HepG2 (cell line): Measurements from ENCODE around the gene SERINC4. TPM values are rescaled to one million over a fixed set of nuclear protein-coding genes. Genes with fewer than 3 reads are reported as not detected.
A peak's percentile ranks its signal among the peaks of the same experiment; 100 is the strongest.
"Not testable (repeated sequence)": the region's sequence is repeated elsewhere in the genome, so short reads cannot be mapped to it uniquely, and the experiment has no call there.

Source experiments
- ATAC-seq: fragments of 200-7000 bp; cut with Tn5 transposase; 3 replicates; pipeline ENCODE4 v1.9.1; 2020; ENCODE audit warnings: mild to moderate bottlenecking, moderate library complexity
- BruUV-seq: library from RNA; stranded (reverse); fragments of 400-500 nt; replicated peaks from 2 replicates; lab custom pipeline; 2021; lab: Mats Ljungman, UMichigan
- CTCF ChIA-PET: fragments of 300-600 bp; formaldehyde crosslinking; extraction: SDS; loops from one replicate; lab custom pipeline; 2021; ENCODE audit warnings: low total read pairs, inconsistent platforms, low intra/inter-chr PET ratio; lab: Yijun Ruan, JAX
- POLR2A ChIA-PET: fragments of 350-600 bp; sonication (Branson Sonifier 250); formaldehyde crosslinking; loops from one replicate; lab custom pipeline; 2020; ENCODE audit warnings: antibody characterized with exemption, inconsistent platforms; lab: Yijun Ruan, JAX
- DNase-seq: peaks from one replicate; pipeline ENCODE4 v3.0.0-alpha.2; 2015; ENCODE audit warnings: low spot score
- FAIRE-seq: peaks from 3 replicates; lab custom pipeline; 2011; peaks lifted over from hg19 to GRCh38; lab: Jason Lieb, UNC
- H2AFZ ChIP-seq: one replicate; pipeline ENCODE4 v1.6.1; 2011; ENCODE audit warnings: low read length, inconsistent platforms
- H3K27ac ChIP-seq: fragments of 300-600 bp; 3 replicates; pipeline ENCODE4 v1.8.0; 2011; ENCODE audit warnings: mixed run types, mild to moderate bottlenecking, mixed read lengths, low read length, inconsistent platforms; ENCODE audit not compliant: insufficient read depth; ENCODE audit errors: extremely low read length
- H3K27me3 ChIP-seq, 2 experiments: fragments of 200-600 bp in 1 of 2; 2 replicates in 1 of 2; 3 replicates in 1 of 2; pipeline versions ENCODE4 v1.6.0 to v1.8.0; 2011; ENCODE audit warnings: low read length in 2 of 2, mild to moderate bottlenecking in 2 of 2, moderate library complexity in 2 of 2, inconsistent platforms in 1 of 2; ENCODE audit not compliant: insufficient read depth in 2 of 2, control insufficient read depth in 1 of 2
- H3K36me3 ChIP-seq, 2 experiments: fragments of 200-600 bp in 1 of 2; replicated peaks in 1 of 2; 2 replicates in 1 of 2; 3 replicates in 1 of 2; pipeline versions ENCODE4 v1.5.1 to v1.8.0; 2011; ENCODE audit warnings: low read length in 2 of 2, inconsistent platforms in 1 of 2; ENCODE audit not compliant: insufficient read depth in 2 of 2, control insufficient read depth in 1 of 2
- H3K4me1 ChIP-seq: 2 replicates; pipeline ENCODE4 v1.5.1; 2012; ENCODE audit warnings: low read length, inconsistent platforms; ENCODE audit not compliant: insufficient read depth
- H3K4me2 ChIP-seq: 2 replicates; pipeline ENCODE4 v1.6.0; 2011; ENCODE audit warnings: low read depth, low read length, inconsistent platforms
- H3K4me3 ChIP-seq, 3 experiments: fragments of 200-600 bp in 1 of 3; sonication (generic), shearing (Covaris generic) in 1 of 3; replicated peaks in 1 of 3; 2 replicates each; pipeline ENCODE4 v1.5.1; 2011 to 2016; ENCODE audit warnings: low read length in 3 of 3, inconsistent platforms in 2 of 3, low read depth in 2 of 3, mild to moderate bottlenecking in 2 of 3, control low read depth in 1 of 3, mixed read lengths in 1 of 3; ENCODE audit not compliant: insufficient read depth in 1 of 3
- H3K79me2 ChIP-seq: one replicate; pipeline ENCODE4 v1.6.1; 2011; ENCODE audit warnings: low read length, inconsistent platforms; ENCODE audit not compliant: insufficient read depth
- H3K9ac ChIP-seq: 2 replicates; pipeline ENCODE4 v1.6.0; 2011; ENCODE audit warnings: mild to moderate bottlenecking, low read depth, low read length, inconsistent platforms; ENCODE audit not compliant: insufficient read depth
- H3K9me3 ChIP-seq: 2 replicates; pipeline ENCODE4 v1.5.1; 2012; ENCODE audit warnings: mild to moderate bottlenecking, low read length
- H4K20me1 ChIP-seq: 2 replicates; pipeline ENCODE4 v1.6.0; 2011; ENCODE audit warnings: inconsistent platforms, mild to moderate bottlenecking, low read length, moderate library complexity; ENCODE audit not compliant: insufficient read depth
- ATM ChIP-seq: fragments of 450-650 bp; IDR thresholded peaks from 2 replicates; pipeline ENCODE4 v1.7.1; 2017; ENCODE audit warnings: mild to moderate bottlenecking, borderline replicate concordance
- CENPT ChIP-seq: sonication (generic); formaldehyde crosslinking; IDR thresholded peaks from 2 replicates; pipeline ENCODE4 v1.8.0; 2022; ENCODE audit warnings: low read depth, mild to moderate bottlenecking, moderate library complexity, missing genetic modification reagents
- FOSL2 ChIP-seq: sonication (generic); formaldehyde crosslinking; IDR thresholded peaks from 2 replicates; pipeline ENCODE4 v1.4.0; 2020; ENCODE audit warnings: missing genetic modification reagents
- IKZF1 ChIP-seq: fragments of 450-650 bp; IDR thresholded peaks from 2 replicates; pipeline ENCODE4 v1.7.1; 2016
- MXD4 ChIP-seq: IDR thresholded peaks from 2 replicates; pipeline ENCODE4 v1.6.1; 2016; ENCODE audit warnings: mild to moderate bottlenecking, missing biosample characterization, missing genetic modification reagents
- NCOA5 ChIP-seq: sonication (generic); formaldehyde crosslinking; IDR thresholded peaks from 2 replicates; pipeline ENCODE4 v1.4.0; 2020; ENCODE audit warnings: missing genetic modification reagents
- NR3C1 ChIP-seq: sonication (generic); formaldehyde crosslinking; IDR thresholded peaks from 2 replicates; pipeline ENCODE4 v1.4.0; 2020; ENCODE audit warnings: missing genetic modification reagents
- REXO4 ChIP-seq: sonication (generic); formaldehyde crosslinking; IDR thresholded peaks from 2 replicates; pipeline ENCODE4 v1.8.0; 2022; ENCODE audit warnings: missing genetic modification reagents, mild to moderate bottlenecking, borderline replicate concordance
- SMARCC2 ChIP-seq: fragments of 450-650 bp; IDR thresholded peaks from 2 replicates; pipeline ENCODE4 v1.6.1; 2017; ENCODE audit warnings: antibody characterized with exemption, mild to moderate bottlenecking
- TP53 ChIP-seq: sonication (generic); formaldehyde crosslinking; conservative IDR thresholded peaks from 2 replicates; pipeline ENCODE4 v1.4.0; 2020; ENCODE audit warnings: missing genetic modification reagents
- ZFP36L2 ChIP-seq: sonication (generic); formaldehyde crosslinking; IDR thresholded peaks from 2 replicates; pipeline ENCODE4 v1.4.0; 2020; ENCODE audit warnings: missing genetic modification reagents
- ZMAT3 ChIP-seq: sonication (generic); formaldehyde crosslinking; conservative IDR thresholded peaks from 2 replicates; pipeline ENCODE4 v1.7.0; 2021; ENCODE audit warnings: missing genetic modification reagents
- ZNF124 ChIP-seq: sonication (generic); formaldehyde crosslinking; IDR thresholded peaks from 2 replicates; pipeline ENCODE4 v1.4.0; 2020; ENCODE audit warnings: missing genetic modification reagents
- ZNF547 ChIP-seq: sonication (generic); formaldehyde crosslinking; IDR thresholded peaks from 2 replicates; pipeline ENCODE4 v1.5.1; 2020; ENCODE audit warnings: mild to moderate bottlenecking, missing genetic modification reagents
- ZNF761 ChIP-seq: sonication (generic); formaldehyde crosslinking; conservative IDR thresholded peaks from 2 replicates; pipeline ENCODE4 v1.4.0; 2020; ENCODE audit warnings: mild to moderate bottlenecking, missing genetic modification reagents
- WGBS: methylation state at CpG from one replicate; pipeline ENCODE4 v1.1.6; 2017; ENCODE audit warnings: low lambda C conversion rate; 5-methylcytosine and 5-hydroxymethylcytosine counted together
- in situ Hi-C: cut with HindIII; loops from 2 replicates; pipeline ENCODE4 v1.10.0; 2017; ENCODE audit warnings: low pct_unique_long_range_greater_than_20kb; ENCODE audit not compliant: extremely low pct_ligation_motif_present
- intact Hi-C: fragments of 100-400 bp; cut with micrococcal nuclease; formaldehyde crosslinking; loops from one replicate; pipeline ENCODE4 v1.10.0; 2022; ENCODE audit not compliant: unreplicated experiment
- polyA plus RNA-seq, 8 experiments: library from polyadenylated mRNA; depleted of rRNA in 3 of 8; stranded (reverse) in 7 of 8; unstranded in 1 of 8; fragments of >200 nt; fragmentation: Illumina TruSeq in 4 of 8; extraction: Trizol in 4 of 8; gene quantifications; 2 replicates each; pipeline versions ENCODE4 v1.2.1 to v1.2.3, GENCODE V29; 2011 to 2016; ENCODE audit warnings: low read depth in 4 of 8, missing spikeins in 1 of 8, mixed read lengths in 1 of 8; ENCODE audit not compliant: insufficient read depth in 1 of 8
- total RNA-seq, 5 experiments: library from RNA; depleted of rRNA; stranded (reverse); fragments of >200 nt; fragmentation: Illumina TruSeq; extraction: Trizol; gene quantifications; 2 replicates each; pipeline ENCODE4 v1.2.3, GENCODE V29; 2016; ENCODE audit warnings: low read depth in 1 of 5
- TF ChIP-seq, protein P1 (sequence below): sonication (generic); formaldehyde crosslinking; IDR thresholded peaks from 2 replicates; pipeline ENCODE4 v1.4.0; 2020; ENCODE audit warnings: missing genetic modification reagents
- TF ChIP-seq, protein P2 (sequence below): IDR thresholded peaks from 2 replicates; pipeline ENCODE4 v1.6.1; 2016; ENCODE audit warnings: missing genetic modification reagents, missing compliant biosample characterization

The SERINC4 gene
- total and polyA plus RNA-seq, 2 of the 13 experiments (the other 11 are each of a cell fraction or from before 2014, with no cell fraction given): not detected

DNA sequence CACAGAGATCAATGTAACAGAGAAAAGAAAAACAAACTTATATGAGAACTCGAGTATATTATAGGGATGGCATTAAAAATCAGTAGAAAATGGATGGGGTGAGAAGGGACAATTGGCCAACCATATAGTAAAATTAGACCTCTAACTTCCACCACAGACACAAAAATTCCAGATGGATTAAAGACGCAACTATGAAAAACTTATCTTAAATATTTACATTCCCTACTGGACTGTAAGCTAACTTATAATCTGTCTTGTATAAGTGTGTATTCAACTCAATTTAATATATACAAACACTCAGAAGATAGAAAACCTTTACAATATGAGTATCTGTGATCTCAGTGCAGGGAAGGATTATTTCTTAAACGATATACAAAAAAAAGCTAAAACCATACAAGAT, 21.5 kb upstream of the SERINC4 start:
- TF ChIP-seq ZNF124 (CRISPR knock-in tag) (no peak), IKZF1 (no peak), ZNF547 (CRISPR knock-in tag) (no peak), CENPT (CRISPR knock-in tag) (no peak), NR3C1 (CRISPR knock-in tag) (no peak), NCOA5 (CRISPR knock-in tag) (no peak), ZMAT3 (CRISPR knock-in tag) (no peak), MXD4 (no peak), ZFP36L2 (no peak), REXO4 (no peak), FOSL2 (CRISPR knock-in tag) (no peak), ATM (no peak), ZNF761 (CRISPR knock-in tag) (no peak), SMARCC2 (no peak), TP53 (CRISPR knock-in tag) (no peak)
- TF ChIP-seq, protein P1, sequence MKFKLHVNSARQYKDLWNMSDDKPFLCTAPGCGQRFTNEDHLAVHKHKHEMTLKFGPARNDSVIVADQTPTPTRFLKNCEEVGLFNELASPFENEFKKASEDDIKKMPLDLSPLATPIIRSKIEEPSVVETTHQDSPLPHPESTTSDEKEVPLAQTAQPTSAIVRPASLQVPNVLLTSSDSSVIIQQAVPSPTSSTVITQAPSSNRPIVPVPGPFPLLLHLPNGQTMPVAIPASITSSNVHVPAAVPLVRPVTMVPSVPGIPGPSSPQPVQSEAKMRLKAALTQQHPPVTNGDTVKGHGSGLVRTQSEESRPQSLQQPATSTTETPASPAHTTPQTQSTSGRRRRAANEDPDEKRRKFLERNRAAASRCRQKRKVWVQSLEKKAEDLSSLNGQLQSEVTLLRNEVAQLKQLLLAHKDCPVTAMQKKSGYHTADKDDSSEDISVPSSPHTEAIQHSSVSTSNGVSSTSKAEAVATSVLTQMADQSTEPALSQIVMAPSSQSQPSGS: no peak
- TF ChIP-seq, protein P2, sequence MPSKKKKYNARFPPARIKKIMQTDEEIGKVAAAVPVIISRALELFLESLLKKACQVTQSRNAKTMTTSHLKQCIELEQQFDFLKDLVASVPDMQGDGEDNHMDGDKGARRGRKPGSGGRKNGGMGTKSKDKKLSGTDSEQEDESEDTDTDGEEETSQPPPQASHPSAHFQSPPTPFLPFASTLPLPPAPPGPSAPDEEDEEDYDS (CRISPR knock-in tag): no peak
- TF ChIP-seq, all 625 proteins: peak for 0
- ATAC-seq (no peak), FAIRE-seq (no peak), DNase-seq (no peak)
- H4K20me1 ChIP-seq: no peaks in the 10 kb centered on the region
- no peak overlapping the region for H3K27ac ChIP-seq
- no peak overlapping the region for H3K4me3 ChIP-seq
- BruUV-seq: no TSS peak
- no peak overlapping the region for H2AFZ ChIP-seq
- H3K9me3 ChIP-seq: no peaks in the 10 kb centered on the region
- ChIA-PET POLR2A (interaction anchor here (4.2 kb wide), 1 partner anchor 20 kb away, joined by 30 read pairs; the partner anchor contains the start of genes HYPK and SERINC4), CTCF (no interaction called here)
- H3K4me2 ChIP-seq: peak overlapping the region; percentile 42; the same call in 1 of the 2 replicates
- peaks cover 54% of the 10 kb centered on the region for H3K79me2 ChIP-seq
- H3K9ac ChIP-seq: no peak overlapping the region
- H3K27me3 ChIP-seq: no peaks in the 10 kb centered on the region; a peak in 1 of 5 replicates
- in situ Hi-C loops: no loop called here
- intact Hi-C loops: no loop called here
- WGBS: 73% methylated on average over 3 of the region's 3 CpGs
- peaks cover 0 to 11% of the 10 kb centered on the region in 2 experiments; a peak in 2 of 5 replicates for H3K36me3 ChIP-seq
- H3K4me1 ChIP-seq: peaks cover 47% of the 10 kb centered on the region

DNA sequence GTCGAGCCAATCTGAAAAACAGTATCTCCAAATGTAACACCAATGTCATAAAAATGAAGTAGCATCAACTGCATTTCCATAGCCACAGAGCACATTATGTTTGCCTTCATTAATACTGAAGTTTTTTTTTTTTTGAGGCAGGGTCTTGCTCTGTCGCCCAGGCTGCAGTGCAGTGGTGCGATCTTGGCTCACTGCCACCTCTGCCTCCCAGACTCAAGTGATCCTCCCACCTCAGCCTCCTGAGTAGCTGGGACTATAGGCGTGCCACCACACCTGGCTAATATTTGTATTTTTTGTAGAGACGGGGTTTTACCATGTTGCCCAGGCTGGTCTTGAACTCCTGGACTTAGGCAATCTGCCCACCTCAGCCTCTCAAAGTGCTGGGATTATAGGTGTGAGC, 15.0 kb upstream of the SERINC4 start:
- H3K27ac ChIP-seq, H3K4me3 ChIP-seq, H3K4me1 ChIP-seq, DNase-seq, H2AFZ ChIP-seq, H3K9me3 ChIP-seq, CTCF ChIA-PET, in situ Hi-C loops, BruUV-seq, POLR2A ChIA-PET, intact Hi-C loops, H3K27me3 ChIP-seq, FAIRE-seq, H3K9ac ChIP-seq, ATAC-seq, H3K4me2 ChIP-seq, H4K20me1 ChIP-seq: not testable (repeated sequence)
- Histone ChIP-seq H3K79me2 (peaks cover 14% of the 10 kb centered on the region), H3K36me3 (peaks cover 20 to 64% of the 10 kb centered on the region in 2 experiments)
- 95% methylated on average over 5 of the region's 5 CpGs for WGBS
